Activated CD4-positive, alpha-beta T cell treated with anti-CD3 and anti-CD28 coated beads for 1 hour (primary cell): ENCODE data around the gene RPL15.
A peak's percentile ranks its signal among the peaks of the same experiment; 100 is the strongest.

Experiments
- DNase-seq: peaks from one replicate; pipeline ENCODE4 v3.0.0-alpha.2; 2020

Gene RPL15

GRCh38 chr3:23934253-23934652 lies 17.3 kb downstream of the RPL15 start:
- DNase-seq, result no peak

GRCh38 chr3:23937296-23937695 lies 20.4 kb downstream of the RPL15 start:
- DNase-seq, result no peak

GRCh38 chr3:23938688-23939087 lies 21.8 kb downstream of the RPL15 start:
- no peak for DNase-seq

GRCh38 chr3:23940775-23941174 lies 23.8 kb downstream of the RPL15 start:
- DNase-seq, result no peak

GRCh38 chr3:23941440-23941839 lies 24.5 kb downstream of the RPL15 start:
- DNase-seq, result no peak

GRCh38 chr3:23942546-23942945 lies 25.6 kb downstream of the RPL15 start:
- DNase-seq, result no peak

GRCh38 chr3:23944007-23944783 lies 27.3 kb downstream of the RPL15 start:
- no peak for DNase-seq

GRCh38 chr3:23944861-23945662 lies 28.1 kb downstream of the RPL15 start, which contains the start of gene NR1D2:
NR1D2 (plus strand) TSS chr3:23945286; CDS start chr3:23945579, 293 bp downstream.
- peak; percentile 66 for DNase-seq

GRCh38 chr3:23945663-23945912 lies 28.7 kb downstream of the RPL15 start:
- no peak for DNase-seq

GRCh38 chr3:23945913-23946687 lies 29.2 kb downstream of the RPL15 start:
- DNase-seq, result peak; percentile 97

- no peak for DNase-seq
Measured at GRCh38 chr3:23948761-23949160, 31.8 kb downstream of the RPL15 start.

GRCh38 chr3:23949784-23950183 lies 32.9 kb downstream of the RPL15 start:
- no peak for DNase-seq

GRCh38 chr3:23950293-23950692 lies 33.4 kb downstream of the RPL15 start:
- no peak for DNase-seq

GRCh38 chr3:23952646-23953045 lies 35.7 kb downstream of the RPL15 start:
- DNase-seq, result no peak

GRCh38 chr3:23953523-23953922 lies 36.6 kb downstream of the RPL15 start:
- DNase-seq, result no peak

- DNase-seq, result no peak
Measured at GRCh38 chr3:23954144-23954543, 37.2 kb downstream of the RPL15 start.

- no peak for DNase-seq
Measured at GRCh38 chr3:23956701-23957100, 39.8 kb downstream of the RPL15 start.

GRCh38 chr3:23959135-23959900 lies 42.4 kb downstream of the RPL15 start:
- DNase-seq, result no peak

- DNase-seq, result no peak
Measured at GRCh38 chr3:23960649-23961048, 43.7 kb downstream of the RPL15 start.

- no peak for DNase-seq
Measured at GRCh38 chr3:23961066-23961465, 44.1 kb downstream of the RPL15 start.

- DNase-seq, result no peak
Measured at GRCh38 chr3:23961913-23962312, 45.0 kb downstream of the RPL15 start.

GRCh38 chr3:23964537-23965235 lies 47.8 kb downstream of the RPL15 start:
- DNase-seq, result no peak
